ENCODE measurements around the gene MRPS6. TPM values are rescaled to one million over a fixed set of nuclear protein-coding genes. Genes with fewer than 3 reads are reported as not detected.

MRPS6 gene
- total and polyA plus RNA-seq, 9 donors, result 19.1 to 104 (median 46.5) TPM

- no peak for TF ChIP-seq CTCF (IDR thresholded peaks at IDR 0.05)
- no peak for TF ChIP-seq EP300 (IDR thresholded peaks at IDR 0.05)
- TF ChIP-seq POLR2A (IDR thresholded peaks at IDR 0.05), result no peak
- Histone ChIP-seq H3K27me3 (no peaks in the 10 kb centered on the region), H3K36me3 (no peaks in the 10 kb centered on the region), H3K27ac (no peak overlapping the region), H3K4me1 (ENCODE audit: insufficient read depth) (peaks cover 18% of the 10 kb centered on the region), H3K4me3 (no peak overlapping the region), H3K9me3 (no peaks in the 10 kb centered on the region)
- WGBS, 3 donors, result 96 to 98% (median 96%) methylated on average over 5 of the region's 5 CpGs
- intact Hi-C loops (cut with DNase I), result no loop called here
- DNase-seq, result no peak
These were observed 62.0 kb downstream of the MRPS6 start for GRCh38 chr21:34135330-34135729.

- Histone ChIP-seq H3K9me3 (no peaks in the 10 kb centered on the region), H3K27me3 (no peaks in the 10 kb centered on the region), H3K4me1 (ENCODE audit: insufficient read depth) (no peaks in the 10 kb centered on the region), H3K4me3 (no peak overlapping the region), H3K27ac (no peak overlapping the region), H3K36me3 (no peaks in the 10 kb centered on the region)
- 97 to 100% (median 97%) methylated on average over 4 of the region's 4 CpGs for WGBS, 3 donors
- TF ChIP-seq EP300 (IDR thresholded peaks at IDR 0.05) (no peak), POLR2A (IDR thresholded peaks at IDR 0.05) (no peak), CTCF (IDR thresholded peaks at IDR 0.05) (no peak)
- intact Hi-C loops (cut with DNase I), result no loop called here
- DNase-seq, result no peak
These were observed 68.0 kb downstream of the MRPS6 start for GRCh38 chr21:34141373-34141772.

GRCh38 chr21:34143685-34144182 lies 70.4 kb downstream of the MRPS6 start:
- peaks cover 5% of the 10 kb centered on the region for H3K4me1 ChIP-seq (ENCODE audit: insufficient read depth)
- no peak for DNase-seq
- no peak for TF ChIP-seq CTCF (IDR thresholded peaks at IDR 0.05)
- no peak for TF ChIP-seq POLR2A (IDR thresholded peaks at IDR 0.05)
- no peak for TF ChIP-seq EP300 (IDR thresholded peaks at IDR 0.05)
- no peak overlapping the region for H3K27ac ChIP-seq
- no peaks in the 10 kb centered on the region for H3K36me3 ChIP-seq
- no peaks in the 10 kb centered on the region for H3K9me3 ChIP-seq
- WGBS, 3 donors, result 82 to 88% (median 83%) methylated on average over 13 of the region's 13 CpGs
- no peaks in the 10 kb centered on the region for H3K27me3 ChIP-seq
- no peak overlapping the region for H3K4me3 ChIP-seq
- intact Hi-C loops (cut with DNase I), result no loop called here

GRCh38 chr21:34144224-34144623 lies 70.8 kb downstream of the MRPS6 start:
- DNase-seq, result no peak
- no peak overlapping the region for H3K4me3 ChIP-seq
- H3K4me1 ChIP-seq (ENCODE audit: insufficient read depth), result peaks cover 6% of the 10 kb centered on the region
- TF ChIP-seq POLR2A (IDR thresholded peaks at IDR 0.05) (no peak), EP300 (IDR thresholded peaks at IDR 0.05) (no peak), CTCF (IDR thresholded peaks at IDR 0.05) (no peak)
- intact Hi-C loops (cut with DNase I), result no loop called here
- 96 to 98% (median 96%) methylated on average over 6 of the region's 6 CpGs for WGBS, 3 donors
- H3K9me3 ChIP-seq, result no peaks in the 10 kb centered on the region
- H3K36me3 ChIP-seq, result no peaks in the 10 kb centered on the region
- H3K27ac ChIP-seq, result no peak overlapping the region
- H3K27me3 ChIP-seq, result no peaks in the 10 kb centered on the region
